Myocyte (in vitro differentiated cells): ENCODE measurements around the gene LRIG1. TPM values are rescaled to one million over a fixed set of nuclear protein-coding genes. Genes with fewer than 3 reads are reported as not detected.

Source experiments
- DNase-seq: peaks from one replicate; pipeline ENCODE4 v3.0.0-alpha.2; 2012; ENCODE audit warnings: low read depth
- total RNA-seq: library from RNA; depleted of rRNA; stranded (reverse); fragments of >200 nt; gene quantifications from 2 replicates; pipeline ENCODE4 v1.2.3, GENCODE V29; 2014

LRIG1 gene
- total RNA-seq, 1 donor from 2014 or later: 3.4 TPM

- peak; percentile 49 for DNase-seq
Observed at GRCh38 chr3:66450390-66451022, 50.3 kb downstream of the LRIG1 start.

GRCh38 chr3:66449411-66449974 is 51.3 kb downstream of the LRIG1 start:
- DNase-seq: no peak

- DNase-seq: no peak
Observed at GRCh38 chr3:66444146-66444644, 56.6 kb downstream of the LRIG1 start.

DNA sequence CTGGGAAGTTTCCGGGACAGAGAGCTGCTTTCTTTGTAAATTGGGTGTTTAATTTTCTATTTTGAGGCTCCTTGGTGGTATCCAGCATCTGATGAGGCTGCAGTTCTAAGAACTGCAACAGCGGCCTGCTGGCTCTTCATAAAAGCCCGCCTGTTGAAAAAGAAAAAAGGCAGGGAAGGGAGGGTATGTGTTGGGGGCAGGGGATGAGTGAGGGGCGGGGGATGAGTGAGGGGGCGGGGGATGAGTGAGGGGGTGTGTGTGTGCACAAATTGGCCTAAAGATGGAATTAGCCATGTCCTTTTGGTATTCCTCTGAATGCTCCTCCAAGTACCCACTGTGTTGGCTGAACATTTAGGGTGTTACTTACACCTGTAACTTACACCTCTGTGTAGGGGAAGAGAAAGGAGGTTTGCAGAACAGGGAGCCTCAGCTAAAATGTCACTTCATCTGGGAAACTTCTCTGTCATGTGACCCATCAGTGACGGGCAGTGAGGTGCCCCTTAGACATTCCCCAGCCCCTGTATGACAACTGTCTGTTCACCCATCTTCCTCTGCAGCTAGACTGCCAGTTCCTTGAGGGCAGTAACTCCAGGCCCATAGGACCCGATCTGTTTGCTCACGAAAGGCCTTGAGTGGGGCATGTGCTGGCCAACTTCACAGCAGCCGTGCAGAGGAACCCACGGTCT is 57.6 kb downstream of the LRIG1 start:
- no peak for DNase-seq

DNA sequence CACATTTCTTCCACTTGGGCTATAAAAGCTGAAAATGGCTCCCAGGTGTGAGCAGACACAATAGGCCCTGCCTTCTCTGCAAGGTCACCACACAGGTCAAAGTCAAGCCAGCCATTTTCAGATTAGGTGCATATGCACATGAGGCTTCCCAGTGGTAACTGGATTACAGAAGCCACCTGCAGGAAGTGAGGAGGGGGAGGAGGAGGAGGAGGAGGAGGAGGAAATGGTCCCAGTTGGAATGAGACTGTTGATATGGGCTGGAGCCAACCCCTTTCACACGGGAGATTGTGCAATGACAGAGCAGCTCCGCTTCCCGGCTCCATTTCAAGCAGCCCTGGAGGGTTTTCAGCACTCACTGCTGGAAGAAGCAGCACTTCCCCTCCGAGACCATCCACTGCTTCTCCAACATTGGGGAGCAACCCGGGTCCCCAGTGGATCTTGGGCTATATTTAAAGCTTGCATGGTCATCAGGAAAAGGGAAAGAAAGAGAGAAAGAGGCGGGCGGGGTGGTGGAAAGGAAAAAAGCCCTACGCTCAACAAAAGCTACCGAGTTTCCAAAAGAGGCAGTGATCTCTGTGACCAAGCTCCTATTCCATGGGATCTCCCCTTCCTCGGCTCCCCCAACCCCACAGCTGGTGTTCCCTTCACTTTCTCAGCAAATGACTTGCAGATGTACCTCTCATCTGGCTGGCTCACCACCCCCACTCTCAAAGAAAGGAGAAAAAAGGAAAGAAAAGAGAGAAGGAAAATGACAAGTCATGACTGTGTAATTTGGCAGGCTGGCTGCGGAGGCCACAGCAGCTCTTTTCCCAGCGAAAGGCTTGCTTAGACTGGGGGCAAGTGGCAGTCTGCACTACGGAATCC is 58.3 kb downstream of the LRIG1 start:
- no peak for DNase-seq

DNA sequence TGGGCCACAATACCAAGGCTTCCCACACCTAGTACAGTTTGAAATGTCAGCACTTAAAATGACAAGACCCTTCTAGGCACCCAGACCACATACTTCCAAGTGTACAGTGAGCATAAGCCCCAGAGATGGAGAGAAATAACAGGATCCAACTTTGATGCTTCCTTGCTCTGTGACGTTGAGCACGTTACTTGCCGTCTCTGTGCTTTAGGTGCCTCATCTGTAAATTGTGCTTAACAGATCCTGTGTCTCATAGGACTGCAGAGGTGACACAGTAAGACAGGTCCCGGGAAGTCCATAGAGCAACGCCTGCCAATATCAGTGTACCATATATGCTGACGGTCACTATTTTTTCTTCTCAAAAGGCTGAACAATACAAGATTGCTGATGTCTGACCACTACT is 59.1 kb downstream of the LRIG1 start:
- DNase-seq: no peak

GRCh38 chr3:66441129-66441528 is 59.7 kb downstream of the LRIG1 start:
- no peak for DNase-seq

GRCh38 chr3:66439666-66440344 is 61.0 kb downstream of the LRIG1 start:
- no peak for DNase-seq

- no peak for DNase-seq
Observed at GRCh38 chr3:66438046-66438445, 62.8 kb downstream of the LRIG1 start.

DNA sequence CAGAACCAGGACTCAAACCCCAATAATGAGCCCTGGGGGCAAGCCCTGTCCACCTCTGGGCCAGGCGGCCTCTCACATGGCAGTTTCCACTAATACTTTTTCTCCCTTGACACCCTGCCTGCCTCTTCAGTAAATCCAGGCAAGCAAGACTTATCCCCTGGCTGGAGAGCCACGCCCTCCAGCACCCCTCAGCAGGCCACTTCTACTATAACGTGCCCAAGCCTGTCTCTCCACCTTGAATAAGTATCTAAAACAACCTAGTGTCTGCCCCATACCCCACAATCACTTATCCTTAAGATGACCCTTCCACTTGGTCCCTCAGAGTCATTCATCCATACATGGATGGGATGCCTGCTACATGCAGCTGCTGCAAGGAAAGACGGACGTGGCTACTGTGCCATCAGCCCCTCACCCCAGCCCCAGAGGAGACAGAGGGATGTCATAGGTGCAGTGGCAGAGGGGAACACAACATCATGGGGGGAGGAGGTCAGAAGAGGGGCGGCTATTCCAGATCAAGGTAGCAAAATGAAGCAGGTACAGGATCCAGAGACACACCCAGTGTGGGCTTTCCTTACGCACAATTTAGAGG is 63.4 kb downstream of the LRIG1 start:
- no peak for DNase-seq

DNA sequence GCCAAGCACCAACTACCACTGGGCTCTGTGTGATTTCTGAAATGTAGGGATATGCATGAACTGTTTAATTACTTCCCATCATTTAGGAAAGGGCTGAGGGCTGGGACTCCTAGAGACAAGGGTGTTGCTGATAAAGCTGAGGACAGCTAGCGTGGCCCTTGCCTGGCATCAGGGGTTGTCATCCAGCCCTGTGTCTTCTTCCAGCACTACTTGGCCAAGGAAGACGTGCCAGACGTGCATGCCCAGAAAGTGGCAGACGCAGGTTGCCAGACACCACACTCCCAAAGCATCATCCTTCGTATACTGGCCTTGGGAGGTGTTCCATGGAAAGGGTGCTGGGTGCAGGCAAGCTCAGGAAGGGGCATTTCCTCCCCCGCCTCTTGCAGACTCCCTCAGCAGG is 64.8 kb downstream of the LRIG1 start:
- no peak for DNase-seq

DNA sequence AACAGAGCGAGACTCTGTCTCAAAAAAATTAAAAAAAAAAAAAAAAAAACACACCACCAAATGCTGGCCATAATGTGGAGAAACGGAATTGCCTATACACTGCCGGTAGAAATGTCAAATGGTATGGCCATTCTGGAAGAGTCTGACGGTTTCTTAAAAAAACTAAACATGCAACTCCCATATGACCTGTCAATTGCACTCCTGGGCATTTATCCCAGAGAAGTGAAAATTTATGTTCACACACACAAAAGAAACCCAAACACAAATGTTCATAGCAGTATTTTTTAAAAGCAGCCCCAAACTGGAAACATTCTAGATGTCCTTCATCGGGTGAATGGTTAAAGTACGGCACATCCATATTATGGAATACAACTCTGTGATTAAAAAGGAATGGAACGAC is 66.1 kb downstream of the LRIG1 start:
- DNase-seq: no peak

GRCh38 chr3:66433522-66433782 is 67.4 kb downstream of the LRIG1 start:
- no peak for DNase-seq

GRCh38 chr3:66432767-66433521 is 67.9 kb downstream of the LRIG1 start:
- peak; percentile 71 for DNase-seq

DNA sequence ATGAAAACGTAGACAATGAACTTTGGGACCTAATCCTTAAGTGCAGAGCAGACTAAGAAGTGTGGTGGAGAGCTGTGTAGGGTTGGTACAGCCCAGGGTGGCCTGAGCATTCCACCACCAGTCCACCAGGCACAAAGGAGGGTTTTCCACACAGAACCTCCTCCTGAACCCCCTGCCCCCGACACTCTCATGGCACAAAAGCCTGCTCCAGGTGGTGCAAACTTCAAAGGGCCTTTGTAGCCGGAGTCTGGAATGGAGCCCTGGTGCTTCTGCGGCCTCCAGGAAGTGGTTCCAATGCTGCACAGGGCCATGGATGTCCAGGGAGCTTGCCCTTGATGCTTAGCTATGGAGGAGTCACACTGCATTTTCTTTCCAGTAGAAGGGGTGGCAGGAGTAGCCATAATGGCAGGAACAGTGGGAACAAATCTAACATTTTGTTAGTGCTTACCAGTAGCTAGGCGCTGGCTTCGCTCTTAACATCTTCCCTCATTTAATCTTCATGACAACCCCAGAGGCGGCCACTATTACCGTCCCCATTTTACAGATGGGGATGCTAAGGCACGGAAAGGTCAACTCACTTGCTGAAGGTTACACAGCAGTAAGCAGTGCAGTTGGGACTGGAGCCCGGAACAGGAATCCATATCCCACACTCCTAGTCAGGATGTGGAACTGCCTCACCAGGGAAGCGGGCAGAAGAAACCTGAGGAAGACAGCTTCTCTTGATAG is 68.6 kb downstream of the LRIG1 start:
- no peak for DNase-seq

DNA sequence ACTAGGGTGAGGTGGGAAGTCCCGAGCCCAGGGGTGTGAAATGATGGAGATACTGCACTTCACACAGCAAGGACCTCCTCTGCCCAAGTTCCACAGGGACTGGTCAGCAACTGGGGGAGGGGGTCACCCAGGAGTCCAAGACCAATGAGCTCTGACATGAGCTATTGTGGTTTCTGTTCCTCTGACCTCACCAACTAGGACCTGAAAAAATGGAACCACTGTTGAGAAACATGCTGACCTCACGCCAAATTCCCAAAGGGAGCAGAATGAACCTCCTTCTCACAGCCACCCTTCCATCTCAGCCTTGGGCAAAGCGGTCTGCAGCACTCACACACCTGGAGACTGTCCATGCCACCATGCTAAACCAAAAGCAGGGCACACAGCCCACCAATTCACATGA is 69.3 kb downstream of the LRIG1 start:
- peak; percentile 63 for DNase-seq

- DNase-seq: no peak
Observed at GRCh38 chr3:66430876-66431275, 69.9 kb downstream of the LRIG1 start.

DNA sequence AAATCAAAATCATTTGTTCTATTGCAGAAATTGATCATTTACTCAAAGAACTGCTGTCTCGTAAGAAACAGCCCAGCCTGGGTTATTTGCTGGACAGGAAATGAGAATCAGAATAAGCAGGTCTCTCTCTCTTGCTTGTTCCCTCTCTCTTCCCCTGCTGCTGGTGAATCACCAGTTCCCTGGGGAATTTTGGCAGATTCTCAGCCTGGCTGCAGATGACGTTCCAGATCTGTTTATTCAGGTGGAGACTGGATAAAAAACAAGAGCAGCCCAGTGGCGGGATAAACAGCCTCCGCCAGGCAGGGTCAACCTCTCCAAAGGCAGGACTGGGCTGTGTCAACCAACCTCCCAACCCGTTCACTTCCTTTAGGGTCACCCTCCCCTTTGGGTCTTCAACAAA is 72.1 kb downstream of the LRIG1 start:
- DNase-seq: peak; percentile 95

- no peak for DNase-seq
Observed at GRCh38 chr3:66427951-66428474, 72.8 kb downstream of the LRIG1 start.
